ENCODE results near the gene ACTN2. TPM values are rescaled to one million over a fixed set of nuclear protein-coding genes. Genes with fewer than 3 reads are reported as not detected.

ACTN2 gene
- total and polyA plus RNA-seq, 2 donors (not counting 1 experiment from before 2014, with no cell fraction given), result 0.17 to 0.22 TPM

GRCh38 chr1:236728752-236729151 lies 42.5 kb downstream of the ACTN2 start:
- no peaks in the 10 kb centered on the region for H4K20me1 ChIP-seq (ENCODE audit: control insufficient read depth, extremely low read depth, insufficient read depth, low read length)
- H2AFZ ChIP-seq (ENCODE audit: low read length), result no peak overlapping the region
- no peaks in the 10 kb centered on the region for H3K4me1 ChIP-seq (ENCODE audit: control insufficient read depth, extremely low read depth, insufficient read depth, low read length)
- H3K36me3 ChIP-seq (ENCODE audit: control insufficient read depth, insufficient read depth, low read length), result no peaks in the 10 kb centered on the region
- no peaks in the 10 kb centered on the region for H3K27me3 ChIP-seq (ENCODE audit: control insufficient read depth, insufficient read depth, low read length)
- TF ChIP-seq CTCF (conservative IDR thresholded peaks at IDR 0.05 in 1 of 2, IDR thresholded peaks at IDR 0.05 in 1 of 2; ENCODE audit: low read depth in 1 of 2, low read length in 2 of 2) (no peak), EZH2 (IDR thresholded peaks at IDR 0.05; ENCODE audit: low read length, missing control alignments) (no peak)
- no peak overlapping the region for H3K9ac ChIP-seq (ENCODE audit: insufficient read depth, low read length)
- no peaks in the 10 kb centered on the region for H3K9me3 ChIP-seq (ENCODE audit: control insufficient read depth, insufficient read depth, low read depth, low read length)
- H3K27ac ChIP-seq (ENCODE audit: insufficient read depth, low read length), result no peak overlapping the region
- H3K79me2 ChIP-seq (ENCODE audit: control insufficient read depth, insufficient read depth, low read length), result no peaks in the 10 kb centered on the region
- DNase-seq (ENCODE audit: low read depth in 2 of 2), result no peak
- no peak overlapping the region for H3K4me2 ChIP-seq (ENCODE audit: extremely low read depth, insufficient read depth, low read length)
- no peak overlapping the region for H3K4me3 ChIP-seq (replicated peaks in 1 of 4; ENCODE audit: control extremely low read depth in 1 of 4, insufficient read depth in 1 of 4, low read depth in 3 of 4, low read length in 4 of 4)

GRCh38 chr1:236733653-236734052 lies 47.4 kb downstream of the ACTN2 start:
- no peak for DNase-seq (ENCODE audit: low read depth in 2 of 2)
- no peak overlapping the region for H3K4me3 ChIP-seq (replicated peaks in 1 of 4; ENCODE audit: control extremely low read depth in 1 of 4, insufficient read depth in 1 of 4, low read depth in 3 of 4, low read length in 4 of 4)
- H3K27me3 ChIP-seq (ENCODE audit: control insufficient read depth, insufficient read depth, low read length), result no peaks in the 10 kb centered on the region
- H3K9me3 ChIP-seq (ENCODE audit: control insufficient read depth, insufficient read depth, low read depth, low read length), result no peaks in the 10 kb centered on the region
- H3K36me3 ChIP-seq (ENCODE audit: control insufficient read depth, insufficient read depth, low read length), result no peaks in the 10 kb centered on the region
- no peaks in the 10 kb centered on the region for H3K4me1 ChIP-seq (ENCODE audit: control insufficient read depth, extremely low read depth, insufficient read depth, low read length)
- no peaks in the 10 kb centered on the region for H4K20me1 ChIP-seq (ENCODE audit: control insufficient read depth, extremely low read depth, insufficient read depth, low read length)
- TF ChIP-seq CTCF (conservative IDR thresholded peaks at IDR 0.05 in 1 of 2, IDR thresholded peaks at IDR 0.05 in 1 of 2; ENCODE audit: low read depth in 1 of 2, low read length in 2 of 2) (no peak), EZH2 (IDR thresholded peaks at IDR 0.05; ENCODE audit: low read length, missing control alignments) (no peak)
- no peak overlapping the region for H3K9ac ChIP-seq (ENCODE audit: insufficient read depth, low read length)
- H2AFZ ChIP-seq (ENCODE audit: low read length), result no peak overlapping the region
- H3K27ac ChIP-seq (ENCODE audit: insufficient read depth, low read length), result no peak overlapping the region
- H3K4me2 ChIP-seq (ENCODE audit: extremely low read depth, insufficient read depth, low read length), result no peak overlapping the region
- no peaks in the 10 kb centered on the region for H3K79me2 ChIP-seq (ENCODE audit: control insufficient read depth, insufficient read depth, low read length)

- Histone ChIP-seq H4K20me1 (ENCODE audit: control insufficient read depth, extremely low read depth, insufficient read depth, low read length) (no peaks in the 10 kb centered on the region), H3K9me3 (ENCODE audit: control insufficient read depth, insufficient read depth, low read depth, low read length) (no peaks in the 10 kb centered on the region), H3K4me1 (ENCODE audit: control insufficient read depth, extremely low read depth, insufficient read depth, low read length) (no peaks in the 10 kb centered on the region), H3K27ac (ENCODE audit: insufficient read depth, low read length) (no peak overlapping the region), H3K4me3 (replicated peaks in 1 of 4; ENCODE audit: control extremely low read depth in 1 of 4, insufficient read depth in 1 of 4, low read depth in 3 of 4, low read length in 4 of 4) (no peak overlapping the region), H3K36me3 (ENCODE audit: control insufficient read depth, insufficient read depth, low read length) (no peaks in the 10 kb centered on the region), H3K27me3 (ENCODE audit: control insufficient read depth, insufficient read depth, low read length) (no peaks in the 10 kb centered on the region), H2AFZ (ENCODE audit: low read length) (no peak overlapping the region), H3K4me2 (ENCODE audit: extremely low read depth, insufficient read depth, low read length) (no peak overlapping the region), H3K79me2 (ENCODE audit: control insufficient read depth, insufficient read depth, low read length) (no peaks in the 10 kb centered on the region), H3K9ac (ENCODE audit: insufficient read depth, low read length) (no peak overlapping the region)
- no peak for TF ChIP-seq EZH2 (IDR thresholded peaks at IDR 0.05; ENCODE audit: low read length, missing control alignments)
- no peak for TF ChIP-seq CTCF (conservative IDR thresholded peaks at IDR 0.05 in 1 of 2, IDR thresholded peaks at IDR 0.05 in 1 of 2; ENCODE audit: low read depth in 1 of 2, low read length in 2 of 2)
- peak; percentile 3 to 9 for DNase-seq (ENCODE audit: low read depth in 2 of 2)
Measured at GRCh38 chr1:236734141-236734765, 48.0 kb downstream of the ACTN2 start.
